SJCRH30 (cell line): Measurements from ENCODE around the gene RPL38. TPM values are rescaled to one million over a fixed set of nuclear protein-coding genes. Genes with fewer than 3 reads are reported as not detected.

Experiments used
- DNase-seq, 2 experiments: peaks; one replicate each; pipeline ENCODE4 v3.0.0-alpha.2; 2015 to 2020
- H3K27ac ChIP-seq: fragments of 250-450 bp; sonication (Bioruptor Pico); 2 replicates; pipeline ENCODE4 v1.5.1; 2020; ENCODE audit warnings: mild to moderate bottlenecking, moderate library complexity
- H3K27me3 ChIP-seq: fragments of 250-450 bp; sonication (Bioruptor Pico); 2 replicates; pipeline ENCODE4 v1.5.1; 2020; ENCODE audit warnings: mild to moderate bottlenecking, moderate library complexity
- H3K36me3 ChIP-seq: fragments of 250-450 bp; sonication (Bioruptor Pico); 2 replicates; pipeline ENCODE4 v1.5.1; 2020; ENCODE audit warnings: mild to moderate bottlenecking, moderate library complexity
- H3K4me1 ChIP-seq: fragments of 250-450 bp; sonication (Bioruptor Pico); 2 replicates; pipeline ENCODE4 v1.5.1; 2020; ENCODE audit warnings: mild to moderate bottlenecking, moderate library complexity
- H3K4me3 ChIP-seq: fragments of 250-450 bp; sonication (Bioruptor Pico); 2 replicates; pipeline ENCODE4 v1.5.1; 2020; ENCODE audit warnings: mild to moderate bottlenecking, moderate library complexity
- H3K9me3 ChIP-seq: fragments of 250-450 bp; sonication (Bioruptor Pico); replicated peaks from 2 replicates; pipeline ENCODE4 v1.5.1; 2020; ENCODE audit warnings: mild to moderate bottlenecking, moderate library complexity
- total RNA-seq: library from RNA; depleted of rRNA; stranded (reverse); fragments of >200 nt; shearing (Covaris generic); gene quantifications from 2 replicates; pipeline ENCODE4 v1.2.3, GENCODE V29; 2014

RPL38 gene
- total RNA-seq, 1 experiment from 2014 or later = 5,758 TPM

GRCh38 chr17:74210191-74211140 lies 7.0 kb downstream of the RPL38 start:
- Histone ChIP-seq H3K4me1 (peaks cover 13% of the 10 kb centered on the region), H3K36me3 (peaks cover 56% of the 10 kb centered on the region), H3K4me3 (no peak overlapping the region), H3K27me3 (no peaks in the 10 kb centered on the region), H3K27ac (no peak overlapping the region), H3K9me3 (no peaks in the 10 kb centered on the region)
- peak; percentile 72 to 77 for DNase-seq

- Histone ChIP-seq H3K4me3 (no peak overlapping the region), H3K9me3 (no peaks in the 10 kb centered on the region), H3K27me3 (no peaks in the 10 kb centered on the region), H3K27ac (no peak overlapping the region), H3K4me1 (peaks cover 22% of the 10 kb centered on the region), H3K36me3 (peaks cover 47% of the 10 kb centered on the region)
- no peak for DNase-seq
Observed at GRCh38 chr17:74211141-74211911, 7.8 kb downstream of the RPL38 start.

GRCh38 chr17:74211912-74212208 lies 8.4 kb downstream of the RPL38 start:
- DNase-seq = no peak
- H3K4me1 ChIP-seq = peaks cover 27% of the 10 kb centered on the region
- H3K9me3 ChIP-seq = no peaks in the 10 kb centered on the region
- no peaks in the 10 kb centered on the region for H3K27me3 ChIP-seq
- peaks cover 44% of the 10 kb centered on the region for H3K36me3 ChIP-seq
- no peak overlapping the region for H3K27ac ChIP-seq
- H3K4me3 ChIP-seq = no peak overlapping the region

- Histone ChIP-seq H3K36me3 (peaks cover 39% of the 10 kb centered on the region), H3K27me3 (no peaks in the 10 kb centered on the region), H3K4me1 (peaks cover 32% of the 10 kb centered on the region), H3K27ac (peak overlapping the region; percentile 35; the same call in 1 of the 2 replicates), H3K4me3 (no peak overlapping the region; the same call in 1 of the 2 replicates), H3K9me3 (no peaks in the 10 kb centered on the region)
- no peak for DNase-seq
Observed at GRCh38 chr17:74212209-74212912, 8.9 kb downstream of the RPL38 start.

GRCh38 chr17:74212913-74213791 lies 9.7 kb downstream of the RPL38 start, which contains the start of gene TTYH2:
Gene TTYH2, plus strand, starts transcription at chr17:74213571. Its CDS starts 17 bp downstream, at chr17:74213588.
- peak within 1 kb of the TSS; percentile 73 for H3K4me3 ChIP-seq
- peaks cover 40% of the 10 kb centered on the region for H3K4me1 ChIP-seq
- DNase-seq = peak; percentile 94 to 96
- peaks cover 31% of the 10 kb centered on the region for H3K36me3 ChIP-seq
- H3K27ac ChIP-seq = peak within 1 kb of the TSS; percentile 75
- H3K9me3 ChIP-seq = no peaks in the 10 kb centered on the region
- H3K27me3 ChIP-seq = no peaks in the 10 kb centered on the region

- peak; percentile 63 to 69 for DNase-seq
- H3K4me3 ChIP-seq = peak overlapping the region; percentile 73
- H3K4me1 ChIP-seq = peaks cover 45% of the 10 kb centered on the region
- no peaks in the 10 kb centered on the region for H3K27me3 ChIP-seq
- peak overlapping the region; percentile 75 for H3K27ac ChIP-seq
- H3K9me3 ChIP-seq = no peaks in the 10 kb centered on the region
- peaks cover 23% of the 10 kb centered on the region for H3K36me3 ChIP-seq
Observed at GRCh38 chr17:74213861-74214391, 10.4 kb downstream of the RPL38 start.

GRCh38 chr17:74214484-74215341 lies 11.2 kb downstream of the RPL38 start:
- H3K27me3 ChIP-seq = no peaks in the 10 kb centered on the region
- H3K9me3 ChIP-seq = no peaks in the 10 kb centered on the region
- peak overlapping the region; percentile 75 for H3K27ac ChIP-seq
- peak; percentile 61 to 75 for DNase-seq
- peak overlapping the region; percentile 73 for H3K4me3 ChIP-seq
- peaks cover 45% of the 10 kb centered on the region for H3K4me1 ChIP-seq
- H3K36me3 ChIP-seq = peaks cover 15% of the 10 kb centered on the region

GRCh38 chr17:74215342-74215727 lies 11.9 kb downstream of the RPL38 start:
- Histone ChIP-seq H3K27me3 (no peaks in the 10 kb centered on the region), H3K4me3 (peak overlapping the region; percentile 73; the same call in 1 of the 2 replicates), H3K9me3 (no peaks in the 10 kb centered on the region), H3K27ac (peak overlapping the region; percentile 75; the same call in 1 of the 2 replicates), H3K4me1 (peaks cover 45% of the 10 kb centered on the region), H3K36me3 (peaks cover 9% of the 10 kb centered on the region)
- no peak for DNase-seq

- DNase-seq = no peak
- peaks cover 45% of the 10 kb centered on the region for H3K4me1 ChIP-seq
- no peaks in the 10 kb centered on the region for H3K27me3 ChIP-seq
Observed at GRCh38 chr17:74216505-74216904, 13.0 kb downstream of the RPL38 start.

GRCh38 chr17:74217037-74217730 lies 13.7 kb downstream of the RPL38 start:
- Histone ChIP-seq H3K4me1 (peaks cover 45% of the 10 kb centered on the region), H3K9me3 (no peaks in the 10 kb centered on the region), H3K36me3 (peaks cover 5% of the 10 kb centered on the region; the same call in 1 of the 2 replicates), H3K4me3 (no peak overlapping the region), H3K27me3 (no peaks in the 10 kb centered on the region), H3K27ac (peak overlapping the region; percentile 81)
- DNase-seq = peak; percentile 84 to 90

More at GRCh38 chr17:74216505-74216904, 13.0 kb downstream of the RPL38 start:
- Histone ChIP-seq H3K4me3 (no peak overlapping the region), H3K27ac (peak overlapping the region; percentile 81), H3K9me3 (no peaks in the 10 kb centered on the region), H3K36me3 (peaks cover under 1% of the 10 kb centered on the region; the same call in 1 of the 2 replicates)

- no peak for DNase-seq
- Histone ChIP-seq H3K4me1 (peaks cover 45% of the 10 kb centered on the region), H3K27ac (peak overlapping the region; percentile 81)
Observed at GRCh38 chr17:74217888-74218287, 14.4 kb downstream of the RPL38 start.

GRCh38 chr17:74218436-74218835 lies 15.0 kb downstream of the RPL38 start:
- no peak for DNase-seq
- Histone ChIP-seq H3K27ac (peak overlapping the region; percentile 81; the same call in 1 of the 2 replicates), H3K9me3 (no peaks in the 10 kb centered on the region), H3K4me3 (no peak overlapping the region), H3K27me3 (no peaks in the 10 kb centered on the region), H3K4me1 (peaks cover 45% of the 10 kb centered on the region), H3K36me3 (peaks cover 13% of the 10 kb centered on the region)

More at GRCh38 chr17:74217888-74218287, 14.4 kb downstream of the RPL38 start:
- Histone ChIP-seq H3K27me3 (no peaks in the 10 kb centered on the region), H3K4me3 (no peak overlapping the region), H3K9me3 (no peaks in the 10 kb centered on the region), H3K36me3 (peaks cover 7% of the 10 kb centered on the region; the same call in 1 of the 2 replicates)
